Fibroblast of skin of back (primary cell): ENCODE measurements around the gene MVK.
"Not testable (repeated sequence)": the region's sequence is repeated elsewhere in the genome, so short reads cannot be mapped to it uniquely, and the experiment has no call there.

ENCODE experiments used
- DNase-seq: peaks from one replicate; pipeline ENCODE4 v3.0.0-alpha.2; 2013

MVK gene

GRCh38 chr12:109592195-109592904 is 18.8 kb downstream of the MVK start:
- DNase-seq = no peak

- DNase-seq = no peak
Observed at GRCh38 chr12:109592905-109593272, 19.3 kb downstream of the MVK start.

GRCh38 chr12:109594556-109595317 is 21.1 kb downstream of the MVK start:
- DNase-seq = no peak

GRCh38 chr12:109595321-109595902 is 21.8 kb downstream of the MVK start:
- no peak for DNase-seq

- no peak for DNase-seq
Observed at GRCh38 chr12:109596418-109597244, 23.0 kb downstream of the MVK start.

- no peak for DNase-seq
Observed at GRCh38 chr12:109597414-109597794, 23.8 kb downstream of the MVK start.

- peak; percentile 77 for DNase-seq
Observed at GRCh38 chr12:109597795-109598427, 24.3 kb downstream of the MVK start.

GRCh38 chr12:109598428-109598854 is 24.8 kb downstream of the MVK start:
- DNase-seq = no peak

GRCh38 chr12:109599087-109599486 is 25.5 kb downstream of the MVK start:
- no peak for DNase-seq

GRCh38 chr12:109600481-109600880 is 26.9 kb downstream of the MVK start:
- no peak for DNase-seq

GRCh38 chr12:109600995-109601394 is 27.4 kb downstream of the MVK start:
- DNase-seq = no peak

GRCh38 chr12:109601557-109601956 is 28.0 kb downstream of the MVK start:
- no peak for DNase-seq

- DNase-seq = not testable (repeated sequence)
Observed at GRCh38 chr12:109602132-109602531, 28.5 kb downstream of the MVK start.

- DNase-seq = no peak
Observed at GRCh38 chr12:109604132-109604585, 30.6 kb downstream of the MVK start.

- no peak for DNase-seq
Observed at GRCh38 chr12:109605016-109605415, 31.4 kb downstream of the MVK start.

- no peak for DNase-seq
Observed at GRCh38 chr12:109605599-109606228, 32.1 kb downstream of the MVK start.

GRCh38 chr12:109606320-109607028 is 32.9 kb downstream of the MVK start:
- no peak for DNase-seq

GRCh38 chr12:109607618-109608017 is 34.0 kb downstream of the MVK start:
- no peak for DNase-seq

GRCh38 chr12:109608270-109608669 is 34.7 kb downstream of the MVK start:
- no peak for DNase-seq

GRCh38 chr12:109608793-109609192 is 35.2 kb downstream of the MVK start:
- DNase-seq = no peak

GRCh38 chr12:109609342-109609741 is 35.7 kb downstream of the MVK start:
- no peak for DNase-seq
